Forelimb muscle (tissue), 1 donor: ENCODE measurements around the gene IAH1. TPM values are rescaled to one million over a fixed set of nuclear protein-coding genes. Genes with fewer than 3 reads are reported as not detected.

Experiments used
- DNase-seq: peaks from one replicate; pipeline ENCODE4 v3.0.0-alpha.2; 2013; ENCODE audit warnings: low read depth
- polyA plus RNA-seq: library from polyadenylated mRNA; unstranded; fragments of 120-200 nt; gene quantifications from one replicate; pipeline ENCODE4 v1.2.1, GENCODE V29; 2013; ENCODE audit not compliant: insufficient read length

IAH1 gene
- polyA plus RNA-seq, 1 donor = 53.0 TPM

DNA sequence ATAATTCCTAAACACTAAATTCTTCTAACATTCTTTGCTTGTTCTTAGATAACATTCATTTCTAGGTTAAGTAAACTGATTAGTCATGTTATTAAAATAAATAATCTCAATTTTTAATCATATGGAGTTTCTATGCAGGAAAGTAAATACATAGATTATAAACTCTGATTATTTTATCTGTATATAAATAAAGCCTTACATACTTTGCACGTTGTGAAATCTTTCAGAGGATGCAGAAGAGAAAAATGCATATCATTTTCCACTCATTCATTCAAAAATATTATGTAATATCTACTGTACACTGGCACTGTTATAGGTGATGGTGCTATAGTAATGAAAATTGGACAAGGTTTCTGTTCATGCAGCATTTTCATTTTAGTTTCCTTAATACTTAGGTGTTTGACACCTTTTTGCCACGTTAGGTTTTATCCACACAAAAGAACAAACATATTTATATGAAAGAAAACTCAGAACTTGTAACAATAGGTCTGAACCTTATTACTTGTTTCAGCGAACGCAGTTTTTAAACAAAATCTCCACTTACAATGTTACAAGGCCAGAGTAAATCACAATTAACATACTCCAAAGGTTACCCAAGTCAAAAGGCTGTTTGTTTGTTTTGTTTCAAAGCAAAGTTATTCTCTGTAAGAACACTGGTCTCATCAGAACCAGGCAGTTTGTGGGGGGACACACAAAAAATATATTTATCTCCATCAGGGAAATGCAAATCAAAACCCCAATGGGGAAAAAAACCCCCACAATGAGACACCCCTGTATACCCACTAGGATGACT lies 53.8 kb downstream of the IAH1 start:
- no peak for DNase-seq

DNA sequence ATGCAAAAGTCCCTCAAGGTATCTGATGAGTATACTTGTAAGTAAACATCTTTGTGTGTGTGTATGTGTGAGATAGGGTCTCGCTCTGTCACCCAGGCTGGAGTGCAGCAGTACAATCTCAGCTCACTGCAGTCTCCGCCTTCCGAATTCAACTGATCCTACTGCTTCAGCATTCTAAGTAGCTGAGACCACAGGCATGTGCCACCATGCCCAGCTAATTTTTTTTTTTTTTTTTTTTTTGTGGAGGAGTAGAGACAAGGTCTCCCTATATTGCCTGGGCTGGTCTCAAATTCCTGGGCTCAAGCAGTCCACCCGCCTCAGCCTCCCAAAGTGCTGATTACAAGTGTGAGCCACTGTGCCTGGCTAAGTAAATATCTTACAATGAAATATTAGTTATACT lies 58.1 kb downstream of the IAH1 start:
- DNase-seq = no peak

DNA sequence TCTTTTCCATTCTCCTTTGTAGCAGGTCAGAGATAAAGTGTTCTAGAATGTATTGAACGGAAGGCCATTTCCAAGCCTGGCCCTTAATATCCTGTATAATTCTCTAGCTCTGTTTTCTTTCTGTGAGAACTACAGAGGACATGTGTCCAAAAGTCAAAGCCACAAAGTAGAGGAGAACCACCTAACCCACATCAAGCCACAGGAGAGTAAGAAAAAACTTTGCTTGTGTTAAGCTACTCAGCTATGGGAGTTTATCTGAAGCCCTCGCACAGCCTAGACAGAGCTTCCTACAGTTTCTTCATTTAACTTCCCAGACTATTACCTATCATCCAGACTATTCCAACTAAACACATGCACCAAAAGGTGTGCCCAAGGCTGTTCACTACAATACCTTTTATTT lies 59.3 kb downstream of the IAH1 start:
- no peak for DNase-seq

DNA sequence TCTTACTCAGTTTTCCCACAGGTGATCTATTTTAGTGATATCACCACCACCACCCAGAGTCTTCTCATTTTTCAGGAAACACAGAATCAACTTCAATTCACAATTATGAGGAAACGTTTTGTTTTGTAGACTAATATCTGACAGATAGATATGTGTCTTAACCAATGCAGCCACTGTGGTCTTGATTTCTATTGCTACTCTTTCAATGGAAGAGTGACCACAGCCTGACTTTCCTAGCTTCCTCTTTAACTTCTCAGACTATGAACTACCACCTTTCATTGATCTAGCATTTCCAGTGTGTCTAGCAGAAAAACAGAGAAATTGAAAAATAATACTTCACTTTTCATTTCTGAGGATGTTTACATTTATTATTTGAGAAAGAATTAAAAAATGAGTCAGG lies 60.8 kb downstream of the IAH1 start:
- no peak for DNase-seq

DNA sequence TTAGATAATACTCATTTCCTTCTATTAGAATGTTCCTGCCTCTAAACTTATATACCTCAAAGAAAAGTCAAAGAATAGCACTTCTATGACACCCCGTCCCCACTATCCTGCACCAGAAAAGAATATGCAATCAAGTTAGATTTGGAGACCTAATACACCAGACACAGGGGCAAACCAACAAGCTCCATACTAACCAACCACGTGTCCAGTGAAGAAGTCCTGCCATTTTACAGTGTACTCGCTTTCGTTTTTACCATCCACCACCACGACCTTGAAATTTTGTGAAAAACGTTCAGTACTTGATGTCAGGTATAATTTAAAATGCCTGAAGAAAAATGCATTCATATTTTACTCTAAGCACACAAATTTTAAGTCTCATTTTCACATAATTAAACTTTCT lies 62.2 kb downstream of the IAH1 start:
- no peak for DNase-seq

DNA sequence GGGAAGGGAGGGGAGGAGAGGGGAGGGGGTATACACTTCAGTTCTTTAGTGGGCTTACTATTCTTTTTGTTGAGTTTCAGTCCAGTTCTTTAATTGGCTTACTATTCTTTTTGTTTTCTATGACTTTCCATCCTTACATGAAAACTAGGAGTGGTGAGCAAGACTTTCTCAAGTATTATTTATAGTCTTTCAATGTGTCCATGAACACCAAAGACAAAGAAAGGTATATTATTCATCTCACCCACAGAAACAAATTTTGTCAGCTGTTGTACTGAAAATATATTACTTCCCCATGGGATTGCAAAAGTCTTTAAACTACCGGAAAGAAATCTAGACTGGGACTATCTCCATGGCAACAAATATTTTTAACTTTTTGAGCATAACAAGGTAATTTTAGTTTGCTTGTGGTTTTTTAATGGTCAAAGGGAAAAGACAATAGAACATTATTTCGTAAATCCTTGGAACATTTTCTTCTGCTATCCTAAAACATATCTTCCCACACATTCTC lies 63.7 kb downstream of the IAH1 start:
- DNase-seq = no peak

Other genes starting within 250 kb of the IAH1 start
- 60.8 TPM for gene ITGB1BP1, start 51.0 kb upstream of the IAH1 start, polyA plus RNA-seq
- 33.4 TPM for gene CPSF3, start 50.9 kb upstream of the IAH1 start, polyA plus RNA-seq
- gene ADAM17, start 81.3 kb downstream of the IAH1 start, polyA plus RNA-seq = 25.4 TPM
- 174 TPM for gene YWHAQ, start 156.4 kb downstream of the IAH1 start, polyA plus RNA-seq